Cardiac muscle cell (in vitro differentiated cells and primary cell): Measurements from ENCODE around the gene ASL. TPM values are rescaled to one million over a fixed set of nuclear protein-coding genes. Genes with fewer than 3 reads are reported as not detected.
"Not testable (repeated sequence)": the region's sequence is repeated elsewhere in the genome, so short reads cannot be mapped to it uniquely, and the experiment has no call there.

Source experiments
- DNase-seq, 2 donors: peaks; one replicate each; pipeline versions ENCODE4 v3.0.0 to v3.0.0-alpha.2; 2010 to 2017; ENCODE audit warnings: low read depth in 1 of 2, low spot score in 1 of 2
- H3K27ac ChIP-seq: fragments of 200-600 bp; sonication (generic); 2 replicates; pipeline ENCODE4 v1.5.1; 2016
- H3K27me3 ChIP-seq: fragments of 200-600 bp; sonication (generic); 2 replicates; pipeline ENCODE4 v1.6.0; 2016; ENCODE audit warnings: control low read depth
- H3K36me3 ChIP-seq: fragments of 200-600 bp; sonication (generic); 2 replicates; pipeline ENCODE4 v1.5.1; 2016; ENCODE audit warnings: control low read depth
- H3K4me1 ChIP-seq: fragments of 200-600 bp; sonication (generic); 2 replicates; pipeline ENCODE4 v1.8.1; 2017; ENCODE audit warnings: low read depth, mild to moderate bottlenecking, mixed run types
- H3K4me3 ChIP-seq: fragments of 200-600 bp; sonication (generic); 2 replicates; pipeline ENCODE4 v1.5.1; 2016; ENCODE audit warnings: mild to moderate bottlenecking
- H3K9me3 ChIP-seq: fragments of 200-600 bp; sonication (generic); 2 replicates; pipeline ENCODE4 v1.5.1; 2017; ENCODE audit warnings: low read depth, mild to moderate bottlenecking, control low read depth
- CTCF ChIP-seq: IDR thresholded peaks from 2 replicates; pipeline ENCODE4 v1.5.1; 2012; ENCODE audit warnings: low read depth, mild to moderate bottlenecking, low read length
- polyA plus RNA-seq: library from polyadenylated mRNA; unstranded; fragments of >200 nt; fragmentation: Nextera tagmentation; extraction: Ambion mirVana; gene quantifications from 2 replicates; pipeline ENCODE4 v1.2.1, GENCODE V29; 2016
- total RNA-seq: library from RNA; depleted of rRNA; stranded (reverse); fragments of >200 nt; gene quantifications from 2 replicates; pipeline ENCODE4 v1.2.3, GENCODE V29; 2016

Gene ASL
- total and polyA plus RNA-seq, 2 experiments from 2014 or later = 17.9 to 18.1 TPM

- no peak for TF ChIP-seq CTCF
- Histone ChIP-seq H3K4me1 (peaks cover 4% of the 10 kb centered on the region), H3K36me3 (no peaks in the 10 kb centered on the region), H3K27ac (no peak overlapping the region), H3K9me3 (no peaks in the 10 kb centered on the region), H3K4me3 (no peak overlapping the region), H3K27me3 (no peaks in the 10 kb centered on the region)
- DNase-seq = peak in 1 of 2 donors; percentile 84
These were observed 35.2 kb downstream of the ASL start for GRCh38 chr7:66110856-66111255.

- DNase-seq = peak; percentile 85
- Histone ChIP-seq H3K27me3 (no peaks in the 10 kb centered on the region), H3K27ac (peak within 1 kb of the TSS; percentile 94), H3K9me3 (no peaks in the 10 kb centered on the region), H3K4me1 (peaks cover 7% of the 10 kb centered on the region), H3K36me3 (no peaks in the 10 kb centered on the region), H3K4me3 (peak within 1 kb of the TSS; percentile 49)
- TF ChIP-seq CTCF = peak; percentile 58
These were observed 39.4 kb downstream of the ASL start, which contains the start of gene CRCP for GRCh38 chr7:66114743-66115649. Gene CRCP (plus strand): TSS chr7:66114847. CDS start chr7:66114963, 116 bp downstream.

GRCh38 chr7:66116680-66117420 lies 41.2 kb downstream of the ASL start:
- H3K9me3 ChIP-seq, H3K36me3 ChIP-seq, H3K27ac ChIP-seq, H3K4me1 ChIP-seq, H3K27me3 ChIP-seq, H3K4me3 ChIP-seq, DNase-seq: not testable (repeated sequence)

- H3K27me3 ChIP-seq = no peaks in the 10 kb centered on the region
- TF ChIP-seq CTCF = no peak
- H3K4me3 ChIP-seq = no peak overlapping the region
- H3K27ac ChIP-seq = peak overlapping the region; percentile 68
- no peak for DNase-seq
- H3K36me3 ChIP-seq = no peaks in the 10 kb centered on the region
- no peaks in the 10 kb centered on the region for H3K9me3 ChIP-seq
- peaks cover 7% of the 10 kb centered on the region for H3K4me1 ChIP-seq
These were observed 43.0 kb downstream of the ASL start for GRCh38 chr7:66118603-66119002.

- no peaks in the 10 kb centered on the region for H3K27me3 ChIP-seq
- H3K4me1 ChIP-seq = peaks cover 9% of the 10 kb centered on the region
- no peak for TF ChIP-seq CTCF
- no peak overlapping the region for H3K4me3 ChIP-seq
- peak overlapping the region; percentile 68 for H3K27ac ChIP-seq
- H3K36me3 ChIP-seq = no peaks in the 10 kb centered on the region
- DNase-seq = no peak
- H3K9me3 ChIP-seq = no peaks in the 10 kb centered on the region
These were observed 43.7 kb downstream of the ASL start for GRCh38 chr7:66119245-66119850.
